HL-60 (cell line): ENCODE measurements around the gene THSD1.
"Not testable (repeated sequence)": the region's sequence is repeated elsewhere in the genome, so short reads cannot be mapped to it uniquely, and the experiment has no call there.

Source experiments
- CTCF ChIP-seq: IDR thresholded peaks from one replicate; pipeline ENCODE4 v1.5.1; 2011; ENCODE audit warnings: low read length, control low read depth, inconsistent platforms; ENCODE audit not compliant: insufficient read depth
- POLR2AphosphoS5 ChIP-seq: IDR thresholded peaks from 2 replicates; pipeline ENCODE4 v1.6.1; 2012; ENCODE audit warnings: low read depth
- REST ChIP-seq: IDR thresholded peaks from 2 replicates; pipeline ENCODE4 v1.6.1; 2012; ENCODE audit warnings: low read depth; ENCODE audit not compliant: insufficient replicate concordance
- SPI1 ChIP-seq: IDR thresholded peaks from 2 replicates; pipeline ENCODE4 v1.6.1; 2012; ENCODE audit warnings: low read depth, mild to moderate bottlenecking, borderline replicate concordance

- not testable (repeated sequence) for TF ChIP-seq CTCF, SPI1, REST, POLR2AphosphoS5
Observed at GRCh38 chr13:52362169-52362887, 43.6 kb downstream of the THSD1 start.
